Measurements from ENCODE around the gene ESRRG. TPM values are rescaled to one million over a fixed set of nuclear protein-coding genes. Genes with fewer than 3 reads are reported as not detected.

ESRRG gene
- polyA plus RNA-seq, 1 donor from 2014 or later, result 3.7 TPM

DNA sequence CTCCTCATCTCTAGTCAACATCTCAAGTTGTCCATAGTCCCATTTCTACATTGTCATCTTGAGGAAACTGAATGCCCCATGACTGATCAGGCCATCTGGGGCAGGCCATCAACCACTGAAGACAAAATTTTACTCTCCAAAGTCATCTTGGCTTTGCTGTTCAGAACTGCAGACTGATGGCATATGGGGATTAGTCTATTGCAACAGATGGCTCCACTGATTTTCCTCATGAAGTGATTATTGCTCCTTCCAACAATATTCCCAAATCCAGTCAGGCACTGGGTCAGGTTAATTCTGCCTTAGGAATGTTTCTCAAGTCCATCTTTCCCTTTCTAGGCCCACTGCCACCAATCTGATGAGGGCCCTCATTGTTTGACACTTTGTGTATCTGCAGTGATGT, 101.7 kb downstream of the ESRRG start:
- Histone ChIP-seq H3F3A (ENCODE audit: insufficient read depth, low read length, poor library complexity, severe bottlenecking) (no peaks in the 10 kb centered on the region), H3K4me2 (ENCODE audit: low read length) (no peak overlapping the region), H2AFZ (ENCODE audit: low read depth, low read length) (no peak overlapping the region), H3K27ac (ENCODE audit: low read length) (no peak overlapping the region), H3K9me2 (ENCODE audit: insufficient read depth, low read length) (no peaks in the 10 kb centered on the region), H3K27me3 (ENCODE audit: insufficient read depth, low read depth, low read length) (no peaks in the 10 kb centered on the region), H3K9ac (ENCODE audit: low read length) (no peak overlapping the region), H3K79me2 (replicated peaks; ENCODE audit: insufficient read depth, low read length) (no peaks in the 10 kb centered on the region), H3K4me3 (ENCODE audit: low read length) (no peak overlapping the region), H3K9me3 (ENCODE audit: low read length) (no peaks in the 10 kb centered on the region), H4K20me1 (ENCODE audit: insufficient read depth) (no peaks in the 10 kb centered on the region), H3K36me3 (ENCODE audit: insufficient read depth, low read length) (no peaks in the 10 kb centered on the region)
- TF ChIP-seq EP300 (conservative IDR thresholded peaks at IDR 0.05; ENCODE audit: poor library complexity, severe bottlenecking), result no peak
- TF ChIP-seq SMC3 (conservative IDR thresholded peaks at IDR 0.05; ENCODE audit: poor library complexity), result no peak
- no peak for TF ChIP-seq POLR2AphosphoS5 (IDR thresholded peaks at IDR 0.05)

DNA sequence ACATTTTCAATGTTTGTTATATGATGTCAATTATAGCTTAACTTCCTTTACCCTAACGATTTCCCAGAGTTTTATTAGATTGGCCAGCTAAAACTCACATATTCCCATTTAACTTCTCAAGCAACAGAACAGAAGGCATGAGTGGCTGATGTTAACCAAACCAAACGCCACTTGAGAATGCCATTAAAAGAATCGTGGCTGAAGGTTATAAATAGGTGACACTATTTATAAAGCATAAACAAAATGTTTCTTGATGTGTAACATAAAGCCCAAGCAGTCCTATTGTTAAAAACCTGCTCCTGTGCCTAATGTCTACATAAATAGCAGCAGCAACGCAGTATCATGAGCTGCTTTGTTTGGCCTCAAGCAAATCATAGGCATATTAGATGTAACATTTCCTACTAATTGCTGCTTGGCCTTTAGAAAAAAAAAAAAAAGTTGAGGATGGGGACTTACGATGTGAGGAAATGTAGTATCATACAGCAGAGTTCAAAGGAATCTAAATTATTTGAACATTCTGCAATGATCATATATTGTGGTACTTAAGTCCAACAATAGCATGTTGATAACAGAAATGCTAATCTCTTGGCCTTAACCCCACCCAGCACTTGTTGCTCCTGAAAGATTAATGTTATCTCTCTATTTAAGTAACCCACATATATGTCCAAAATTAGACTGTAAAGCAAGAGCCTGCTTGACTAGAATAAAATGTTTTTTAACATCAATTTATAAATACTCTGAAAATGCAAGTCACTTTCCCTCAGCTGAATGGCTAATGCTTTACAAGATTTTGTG, 106.0 kb downstream of the ESRRG start:
- H3K9me2 ChIP-seq (ENCODE audit: insufficient read depth, low read length), result no peaks in the 10 kb centered on the region
- H3K36me3 ChIP-seq (ENCODE audit: insufficient read depth, low read length), result no peaks in the 10 kb centered on the region
- H3K79me2 ChIP-seq (replicated peaks; ENCODE audit: insufficient read depth, low read length), result no peaks in the 10 kb centered on the region
- TF ChIP-seq MXI1 (conservative IDR thresholded peaks at IDR 0.05; ENCODE audit: poor library complexity, severe bottlenecking) (no peak), SMC3 (conservative IDR thresholded peaks at IDR 0.05; ENCODE audit: poor library complexity) (no peak), TAF1 (IDR thresholded peaks at IDR 0.05; ENCODE audit: low read depth) (no peak), EZH2 (IDR thresholded peaks at IDR 0.05; ENCODE audit: borderline replicate concordance, insufficient read depth, low read length, poor library complexity, severe bottlenecking) (no peak), POLR2AphosphoS5 (IDR thresholded peaks at IDR 0.05) (no peak), EP300 (conservative IDR thresholded peaks at IDR 0.05; ENCODE audit: poor library complexity, severe bottlenecking) (no peak), RAD21 (conservative IDR thresholded peaks at IDR 0.05) (no peak)
- TF ChIP-seq, protein P1, sequence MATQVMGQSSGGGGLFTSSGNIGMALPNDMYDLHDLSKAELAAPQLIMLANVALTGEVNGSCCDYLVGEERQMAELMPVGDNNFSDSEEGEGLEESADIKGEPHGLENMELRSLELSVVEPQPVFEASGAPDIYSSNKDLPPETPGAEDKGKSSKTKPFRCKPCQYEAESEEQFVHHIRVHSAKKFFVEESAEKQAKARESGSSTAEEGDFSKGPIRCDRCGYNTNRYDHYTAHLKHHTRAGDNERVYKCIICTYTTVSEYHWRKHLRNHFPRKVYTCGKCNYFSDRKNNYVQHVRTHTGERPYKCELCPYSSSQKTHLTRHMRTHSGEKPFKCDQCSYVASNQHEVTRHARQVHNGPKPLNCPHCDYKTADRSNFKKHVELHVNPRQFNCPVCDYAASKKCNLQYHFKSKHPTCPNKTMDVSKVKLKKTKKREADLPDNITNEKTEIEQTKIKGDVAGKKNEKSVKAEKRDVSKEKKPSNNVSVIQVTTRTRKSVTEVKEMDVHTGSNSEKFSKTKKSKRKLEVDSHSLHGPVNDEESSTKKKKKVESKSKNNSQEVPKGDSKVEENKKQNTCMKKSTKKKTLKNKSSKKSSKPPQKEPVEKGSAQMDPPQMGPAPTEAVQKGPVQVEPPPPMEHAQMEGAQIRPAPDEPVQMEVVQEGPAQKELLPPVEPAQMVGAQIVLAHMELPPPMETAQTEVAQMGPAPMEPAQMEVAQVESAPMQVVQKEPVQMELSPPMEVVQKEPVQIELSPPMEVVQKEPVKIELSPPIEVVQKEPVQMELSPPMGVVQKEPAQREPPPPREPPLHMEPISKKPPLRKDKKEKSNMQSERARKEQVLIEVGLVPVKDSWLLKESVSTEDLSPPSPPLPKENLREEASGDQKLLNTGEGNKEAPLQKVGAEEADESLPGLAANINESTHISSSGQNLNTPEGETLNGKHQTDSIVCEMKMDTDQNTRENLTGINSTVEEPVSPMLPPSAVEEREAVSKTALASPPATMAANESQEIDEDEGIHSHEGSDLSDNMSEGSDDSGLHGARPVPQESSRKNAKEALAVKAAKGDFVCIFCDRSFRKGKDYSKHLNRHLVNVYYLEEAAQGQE (IDR thresholded peaks at IDR 0.05; ENCODE audit: borderline replicate concordance), result no peak
- TF ChIP-seq, protein P2, sequence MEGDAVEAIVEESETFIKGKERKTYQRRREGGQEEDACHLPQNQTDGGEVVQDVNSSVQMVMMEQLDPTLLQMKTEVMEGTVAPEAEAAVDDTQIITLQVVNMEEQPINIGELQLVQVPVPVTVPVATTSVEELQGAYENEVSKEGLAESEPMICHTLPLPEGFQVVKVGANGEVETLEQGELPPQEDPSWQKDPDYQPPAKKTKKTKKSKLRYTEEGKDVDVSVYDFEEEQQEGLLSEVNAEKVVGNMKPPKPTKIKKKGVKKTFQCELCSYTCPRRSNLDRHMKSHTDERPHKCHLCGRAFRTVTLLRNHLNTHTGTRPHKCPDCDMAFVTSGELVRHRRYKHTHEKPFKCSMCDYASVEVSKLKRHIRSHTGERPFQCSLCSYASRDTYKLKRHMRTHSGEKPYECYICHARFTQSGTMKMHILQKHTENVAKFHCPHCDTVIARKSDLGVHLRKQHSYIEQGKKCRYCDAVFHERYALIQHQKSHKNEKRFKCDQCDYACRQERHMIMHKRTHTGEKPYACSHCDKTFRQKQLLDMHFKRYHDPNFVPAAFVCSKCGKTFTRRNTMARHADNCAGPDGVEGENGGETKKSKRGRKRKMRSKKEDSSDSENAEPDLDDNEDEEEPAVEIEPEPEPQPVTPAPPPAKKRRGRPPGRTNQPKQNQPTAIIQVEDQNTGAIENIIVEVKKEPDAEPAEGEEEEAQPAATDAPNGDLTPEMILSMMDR (IDR thresholded peaks at IDR 0.05; ENCODE audit: poor library complexity, severe bottlenecking), result no peak
- H3F3A ChIP-seq (ENCODE audit: insufficient read depth, low read length, poor library complexity, severe bottlenecking), result peaks cover 7% of the 10 kb centered on the region
- no peak overlapping the region for H3K4me2 ChIP-seq (ENCODE audit: low read length)
- no peaks in the 10 kb centered on the region for H3K27me3 ChIP-seq (ENCODE audit: insufficient read depth, low read depth, low read length)
- no peaks in the 10 kb centered on the region for H3K9me3 ChIP-seq (ENCODE audit: low read length)
- H2AFZ ChIP-seq (ENCODE audit: low read depth, low read length), result no peak overlapping the region
- H3K9ac ChIP-seq (ENCODE audit: low read length), result no peak overlapping the region
- no peaks in the 10 kb centered on the region for H4K20me1 ChIP-seq (ENCODE audit: insufficient read depth)
- no peak overlapping the region for H3K27ac ChIP-seq (ENCODE audit: low read length)
- H3K4me3 ChIP-seq (ENCODE audit: low read length), result no peak overlapping the region
